Activated T-helper 1 cell treated with anti-CD3 and anti-CD28 coated beads, Interleukin-12 subunit alpha, Interleukin-12 subunit beta, Interleukin-2, Interleukin-4 antibody, amounts not matched to agents 30 ng/mL and 10 ng/mL and 1 ng/mL, durations not matched to agents 14 hours and 24 hours and 36 hours (primary cell): Measurements from ENCODE around the gene DLX1. TPM values are rescaled to one million over a fixed set of nuclear protein-coding genes. Genes with fewer than 3 reads are reported as not detected.

Source experiments
- DNase-seq: peaks from one replicate; pipeline ENCODE4 v3.0.0; 2021; ENCODE audit warnings: low spot score
- H3K27ac Mint-ChIP-seq: one replicate; pipeline ENCODE4 v1.8.0; 2021; ENCODE audit warnings: mild to moderate bottlenecking, mixed read lengths
- H3K27me3 Mint-ChIP-seq: one replicate; pipeline ENCODE4 v1.8.0; 2022; ENCODE audit warnings: mild to moderate bottlenecking, moderate library complexity, mixed read lengths; ENCODE audit not compliant: insufficient read depth
- H3K36me3 Mint-ChIP-seq: one replicate; pipeline ENCODE4 v1.8.0; 2021; ENCODE audit warnings: low read depth, mixed read lengths
- H3K4me1 Mint-ChIP-seq: one replicate; pipeline ENCODE4 v1.8.0; 2021; ENCODE audit warnings: low read depth, mixed read lengths
- H3K4me3 Mint-ChIP-seq: one replicate; pipeline ENCODE4 v1.8.0; 2021; ENCODE audit warnings: mild to moderate bottlenecking, moderate library complexity, mixed read lengths
- H3K9me3 Mint-ChIP-seq: one replicate; pipeline ENCODE4 v1.8.0; 2021; ENCODE audit warnings: mixed read lengths
- intact Hi-C: fragments of 100-400 bp; cut with micrococcal nuclease; formaldehyde crosslinking; loops from one replicate; pipeline ENCODE4 v1.15.1; 2024
- total RNA-seq: library from RNA; stranded (reverse); gene quantifications from 2 replicates; pipeline ENCODE4 v1.2.3, GENCODE V29; 2022

Gene DLX1
- total RNA-seq, 1 donor from 2014 or later: not detected

DNA sequence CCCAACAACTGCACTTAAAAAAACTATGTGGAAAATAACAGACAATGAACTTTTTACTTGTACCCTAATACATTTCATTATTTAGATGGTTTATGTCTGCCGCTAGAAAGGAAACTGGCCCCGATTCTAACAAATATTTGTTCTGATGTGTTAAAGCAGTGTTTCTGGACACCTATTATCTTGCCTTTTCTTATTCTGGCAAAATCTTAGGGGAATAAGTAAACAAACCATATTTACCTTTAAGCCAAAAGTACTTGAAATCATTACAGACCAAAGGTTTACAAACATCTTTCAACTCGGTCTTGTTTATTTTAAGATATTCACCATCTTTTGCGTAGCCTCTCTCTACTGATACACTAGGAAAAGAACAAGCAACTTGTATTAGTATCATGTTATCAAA is 11.8 kb upstream of the DLX1 start:
- no peaks in the 10 kb centered on the region for H3K4me1 Mint-ChIP-seq
- H3K27ac Mint-ChIP-seq: no peak overlapping the region
- DNase-seq: no peak
- H3K27me3 Mint-ChIP-seq: peaks cover 45% of the 10 kb centered on the region
- intact Hi-C loops: loop anchor here (5.0 to 10.0 kb wide), 2 partner anchors 34 to 249 kb away; no protein-coding TSS in a partner anchor
- H3K9me3 Mint-ChIP-seq: no peaks in the 10 kb centered on the region
- no peak overlapping the region for H3K4me3 Mint-ChIP-seq
- no peaks in the 10 kb centered on the region for H3K36me3 Mint-ChIP-seq

DNA sequence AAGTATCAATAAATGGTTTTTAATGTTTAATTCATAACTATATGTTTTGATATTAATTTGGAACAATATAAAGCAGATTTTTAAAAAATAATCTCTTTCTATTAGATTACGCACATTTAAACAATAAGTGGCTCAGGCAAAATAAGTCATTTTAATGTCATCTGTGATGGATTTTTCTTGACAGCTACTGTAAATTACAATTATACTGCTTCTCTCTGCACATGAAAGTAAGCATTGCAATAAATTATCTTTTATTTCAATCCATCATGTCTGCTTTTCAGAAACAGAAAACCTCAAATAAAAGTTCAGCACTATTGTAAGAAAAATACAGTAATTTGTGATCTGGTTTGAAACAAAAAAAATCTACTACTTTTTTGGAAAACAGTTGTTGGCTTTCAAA is 11.1 kb upstream of the DLX1 start:
- H3K4me1 Mint-ChIP-seq: no peaks in the 10 kb centered on the region
- H3K9me3 Mint-ChIP-seq: no peaks in the 10 kb centered on the region
- intact Hi-C loops: loop anchor here (5.0 to 10.0 kb wide), 2 partner anchors 33 to 249 kb away; no protein-coding TSS in a partner anchor
- H3K27me3 Mint-ChIP-seq: peaks cover 50% of the 10 kb centered on the region
- H3K36me3 Mint-ChIP-seq: no peaks in the 10 kb centered on the region
- no peak overlapping the region for H3K27ac Mint-ChIP-seq
- DNase-seq: no peak
- no peak overlapping the region for H3K4me3 Mint-ChIP-seq

DNA sequence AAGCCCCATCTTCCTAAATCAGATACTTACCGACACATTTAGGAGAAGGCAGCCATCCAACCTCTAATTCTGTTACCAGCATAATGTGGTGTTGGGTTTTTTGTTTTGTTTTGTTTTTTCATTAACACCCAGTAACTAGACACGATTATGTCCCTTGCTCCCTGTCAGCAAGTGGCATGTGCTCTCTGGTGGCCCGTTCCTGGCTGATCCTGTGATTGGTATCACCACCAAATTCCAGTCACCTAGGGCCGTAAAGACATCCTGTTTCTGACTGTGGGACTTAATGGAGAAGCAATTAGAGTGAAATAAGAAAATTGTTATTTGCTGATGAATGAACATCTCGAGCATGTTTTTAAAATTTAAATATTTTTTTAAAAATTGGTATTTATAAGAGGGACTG is 5.9 kb upstream of the DLX1 start:
- intact Hi-C loops: loop anchor here (10.0 kb wide), 1 partner anchor 255 kb away; no protein-coding TSS in a partner anchor
- Mint-ChIP-seq H3K4me1 (peaks cover 20% of the 10 kb centered on the region), H3K4me3 (no peak overlapping the region), H3K36me3 (no peaks in the 10 kb centered on the region), H3K27ac (no peak overlapping the region), H3K9me3 (no peaks in the 10 kb centered on the region), H3K27me3 (peaks cover 69% of the 10 kb centered on the region)
- DNase-seq: no peak

DNA sequence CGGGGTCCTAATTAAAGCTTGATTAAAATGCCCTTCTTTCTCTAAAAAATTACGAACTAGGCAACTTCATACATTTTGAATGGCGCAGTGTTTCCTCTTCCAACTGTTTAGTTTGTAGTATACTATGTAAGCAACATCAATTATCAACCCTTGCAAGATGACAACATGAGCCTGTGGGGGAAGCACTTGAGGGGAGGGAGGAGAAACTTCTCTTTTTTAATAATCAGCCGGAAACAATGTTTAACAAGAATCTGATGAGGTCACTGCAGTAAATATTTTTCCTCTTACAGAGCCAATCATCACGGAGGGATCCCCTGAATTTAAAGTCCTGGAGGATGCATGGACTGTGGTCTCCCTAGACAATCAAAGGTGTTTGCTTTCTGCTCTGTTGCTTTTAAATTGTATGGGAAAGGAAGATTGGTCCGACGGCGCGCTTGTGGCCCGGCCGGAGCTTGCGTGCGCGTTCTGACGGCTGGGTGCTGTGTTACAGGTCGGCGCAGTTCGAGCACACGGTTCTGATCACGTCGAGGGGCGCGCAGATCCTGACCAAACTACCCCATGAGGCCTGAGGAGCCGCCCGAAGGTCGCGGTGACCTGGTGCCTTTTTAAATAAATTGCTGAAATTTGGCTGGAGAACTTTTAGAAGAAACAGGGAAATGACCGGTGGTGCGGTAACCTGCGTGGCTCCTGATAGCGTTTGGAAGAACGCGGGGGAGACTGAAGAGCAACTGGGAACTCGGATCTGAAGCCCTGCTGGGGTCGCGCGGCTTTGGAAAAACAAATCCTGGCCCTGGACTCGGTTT is 5.3 kb upstream of the DLX1 start:
- H3K27me3 Mint-ChIP-seq: peaks cover 73% of the 10 kb centered on the region
- H3K36me3 Mint-ChIP-seq: no peaks in the 10 kb centered on the region
- no peak for DNase-seq
- peak overlapping the region; percentile 65 for H3K27ac Mint-ChIP-seq
- H3K9me3 Mint-ChIP-seq: no peaks in the 10 kb centered on the region
- H3K4me1 Mint-ChIP-seq: peaks cover 22% of the 10 kb centered on the region
- no peak overlapping the region for H3K4me3 Mint-ChIP-seq
- intact Hi-C loops: loop anchor here (5.0 to 10.0 kb wide), 2 partner anchors 255 to 1263 kb away; partner anchors contain the start of gene GAD1

DNA sequence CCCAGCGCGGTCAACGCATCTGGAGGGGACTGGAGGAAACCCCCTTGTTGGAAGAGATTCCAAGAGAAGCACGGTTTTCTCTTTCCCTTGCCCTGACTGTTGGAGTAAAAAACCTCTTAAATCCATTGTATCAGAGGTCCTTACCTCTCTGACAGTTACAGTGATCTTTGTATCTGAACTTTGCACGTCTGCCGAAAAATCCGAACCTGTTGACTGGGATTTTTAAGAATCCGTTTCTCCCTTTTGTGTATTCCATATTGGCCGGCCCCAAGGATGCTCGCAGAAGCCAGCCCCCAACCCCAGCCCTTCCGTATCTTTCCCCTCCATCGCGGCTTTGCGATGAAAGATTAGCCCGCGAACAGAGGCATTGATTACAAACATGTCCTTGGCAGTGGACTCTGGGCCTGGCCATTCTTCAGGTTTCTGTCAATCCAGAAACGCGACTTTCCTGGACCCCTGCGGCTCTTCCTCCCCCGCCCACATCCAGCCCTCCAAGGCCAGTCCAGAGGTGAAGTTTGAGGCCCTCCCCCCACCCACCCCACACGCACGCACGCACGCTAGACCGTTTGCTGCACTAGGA is 4.6 kb upstream of the DLX1 start:
- H3K4me3 Mint-ChIP-seq: no peak overlapping the region
- intact Hi-C loops: loop anchor here (5.0 kb wide), 1 partner anchor 1263 kb away; the partner anchor contains the start of gene GAD1
- H3K36me3 Mint-ChIP-seq: no peaks in the 10 kb centered on the region
- no peaks in the 10 kb centered on the region for H3K9me3 Mint-ChIP-seq
- peak overlapping the region; percentile 31 for H3K27ac Mint-ChIP-seq
- no peak for DNase-seq
- peaks cover 76% of the 10 kb centered on the region for H3K27me3 Mint-ChIP-seq
- peaks cover 28% of the 10 kb centered on the region for H3K4me1 Mint-ChIP-seq

DNA sequence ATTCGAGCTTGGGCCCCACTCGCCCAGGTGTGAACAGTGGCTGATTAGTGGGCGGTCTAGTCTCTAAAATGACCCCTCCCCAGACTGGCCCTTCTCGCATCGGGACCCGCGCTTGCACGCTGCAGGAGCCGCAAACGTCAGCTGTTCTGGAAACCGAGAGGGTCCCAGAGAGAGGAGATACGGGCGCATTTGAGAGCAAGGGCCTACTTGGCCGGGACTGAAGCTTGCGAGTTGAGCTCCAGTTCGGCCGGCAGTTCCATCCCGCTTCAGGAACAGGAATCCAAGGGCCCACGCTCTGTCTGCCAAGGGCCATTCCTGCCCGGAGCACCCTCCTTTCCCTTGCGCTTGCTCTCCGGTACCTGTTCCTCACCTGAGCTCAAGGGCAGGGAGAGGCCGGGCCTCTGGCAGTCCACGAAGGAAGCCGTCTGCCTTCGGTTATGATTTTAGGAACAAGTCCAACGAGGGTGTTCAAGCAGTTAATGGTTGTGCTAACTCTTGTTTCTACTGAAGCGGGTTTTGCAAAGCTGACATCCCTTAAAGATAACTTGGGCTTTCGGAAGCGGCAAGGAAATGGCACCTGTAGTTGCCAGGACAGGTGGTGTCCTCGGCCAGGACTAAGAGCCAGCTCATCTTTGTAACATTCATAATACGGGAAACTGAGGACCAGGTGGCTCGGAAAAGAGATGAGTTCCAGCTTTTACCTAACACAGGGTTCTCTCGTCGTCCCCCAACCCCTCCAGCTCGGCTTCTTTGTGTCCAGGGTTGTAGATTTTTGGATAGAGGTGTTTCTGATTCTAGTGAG is 3.9 kb upstream of the DLX1 start:
- Mint-ChIP-seq H3K27me3 (peaks cover 77% of the 10 kb centered on the region), H3K36me3 (no peaks in the 10 kb centered on the region), H3K4me3 (no peak overlapping the region), H3K9me3 (no peaks in the 10 kb centered on the region), H3K4me1 (peaks cover 29% of the 10 kb centered on the region), H3K27ac (peak overlapping the region; percentile 67)
- no peak for DNase-seq
- intact Hi-C loops: loop anchor here (2.0 to 5.0 kb wide), 2 partner anchors 1264 to 1363 kb away; partner anchors contain the start of gene GAD1

DNA sequence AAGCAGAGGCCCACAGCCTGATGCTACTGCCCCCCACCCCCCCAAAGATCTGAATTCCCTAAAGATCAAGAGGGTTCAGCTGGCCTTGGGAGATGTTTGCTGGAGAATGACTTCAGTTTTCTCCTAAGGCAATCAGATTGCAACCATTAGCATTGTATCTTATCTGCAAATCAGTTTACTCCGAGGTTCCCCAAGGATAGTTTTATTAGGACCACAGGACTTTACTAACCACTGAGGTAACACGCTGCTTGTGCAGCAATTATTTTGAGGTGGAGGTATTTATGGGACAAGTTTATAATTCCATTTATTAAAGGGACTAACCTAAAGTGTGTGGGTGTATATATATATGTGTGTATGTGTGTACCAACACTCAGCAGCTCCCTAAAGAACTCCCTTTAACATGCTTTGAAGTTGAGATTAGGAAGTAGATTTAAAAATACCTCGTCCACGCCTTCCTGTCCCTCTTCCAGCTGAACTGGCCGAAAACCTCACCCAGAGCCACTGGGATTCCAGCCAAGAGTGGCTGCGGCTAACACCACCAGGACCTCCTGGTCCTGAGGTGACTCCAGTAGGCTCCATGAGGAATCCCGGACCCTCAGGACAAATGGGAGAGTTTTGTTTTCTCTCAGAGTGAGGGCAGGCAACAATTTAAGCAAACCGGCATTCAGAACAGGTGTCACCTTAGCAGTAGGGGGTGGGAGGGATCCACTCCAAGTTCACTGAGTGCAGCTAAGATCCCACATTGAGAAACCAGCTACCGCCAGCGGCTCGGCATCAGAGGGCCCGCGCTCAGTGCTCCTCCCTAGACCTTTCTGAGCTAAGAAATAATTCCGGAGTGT is 3.0 kb upstream of the DLX1 start:
- Mint-ChIP-seq H3K27ac (peak overlapping the region; percentile 63), H3K4me1 (peaks cover 36% of the 10 kb centered on the region), H3K27me3 (peaks cover 85% of the 10 kb centered on the region), H3K36me3 (no peaks in the 10 kb centered on the region), H3K4me3 (no peak overlapping the region), H3K9me3 (no peaks in the 10 kb centered on the region)
- DNase-seq: no peak
- intact Hi-C loops: loop anchor here (2.0 to 5.0 kb wide), 2 partner anchors 1265 to 1364 kb away; partner anchors contain the start of gene GAD1

DNA sequence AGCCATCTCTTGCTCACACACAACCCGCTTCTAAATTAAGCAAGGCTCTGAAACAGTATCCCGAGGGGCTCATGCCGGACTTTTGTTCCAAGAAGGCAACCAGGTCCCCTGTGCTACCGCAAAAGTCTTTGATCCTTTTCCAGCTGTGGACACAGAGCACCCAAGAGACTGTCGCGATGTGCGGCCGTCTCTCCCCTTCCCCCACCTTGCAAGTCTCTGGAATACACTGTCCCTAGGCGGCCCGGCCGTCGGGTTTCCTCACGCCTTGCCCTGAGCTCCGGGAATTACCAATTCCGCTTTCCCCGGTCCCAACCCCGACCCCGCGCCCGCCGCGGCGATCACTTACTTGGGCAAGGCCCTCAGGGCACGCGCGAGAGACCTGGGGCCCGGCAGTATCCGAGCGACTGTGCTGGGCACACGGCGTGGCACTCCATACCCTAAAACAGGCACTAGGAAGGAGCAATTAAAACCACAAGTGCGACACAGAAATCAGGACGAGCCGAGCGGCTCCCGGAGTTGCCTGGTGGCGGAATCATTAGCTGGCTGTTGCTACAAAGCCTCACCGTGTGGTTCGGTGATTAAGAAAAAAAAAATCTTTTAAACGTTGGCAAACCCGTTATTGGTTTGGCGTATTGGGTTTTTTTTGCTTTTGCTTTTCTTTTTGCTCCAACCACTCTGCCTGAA is 2.2 kb upstream of the DLX1 start:
- H3K9me3 Mint-ChIP-seq: no peaks in the 10 kb centered on the region
- H3K27ac Mint-ChIP-seq: peak overlapping the region; percentile 75
- intact Hi-C loops: loop anchor here (2.0 to 5.0 kb wide), 2 partner anchors 1266 to 1364 kb away; partner anchors contain the start of gene GAD1

DNA sequence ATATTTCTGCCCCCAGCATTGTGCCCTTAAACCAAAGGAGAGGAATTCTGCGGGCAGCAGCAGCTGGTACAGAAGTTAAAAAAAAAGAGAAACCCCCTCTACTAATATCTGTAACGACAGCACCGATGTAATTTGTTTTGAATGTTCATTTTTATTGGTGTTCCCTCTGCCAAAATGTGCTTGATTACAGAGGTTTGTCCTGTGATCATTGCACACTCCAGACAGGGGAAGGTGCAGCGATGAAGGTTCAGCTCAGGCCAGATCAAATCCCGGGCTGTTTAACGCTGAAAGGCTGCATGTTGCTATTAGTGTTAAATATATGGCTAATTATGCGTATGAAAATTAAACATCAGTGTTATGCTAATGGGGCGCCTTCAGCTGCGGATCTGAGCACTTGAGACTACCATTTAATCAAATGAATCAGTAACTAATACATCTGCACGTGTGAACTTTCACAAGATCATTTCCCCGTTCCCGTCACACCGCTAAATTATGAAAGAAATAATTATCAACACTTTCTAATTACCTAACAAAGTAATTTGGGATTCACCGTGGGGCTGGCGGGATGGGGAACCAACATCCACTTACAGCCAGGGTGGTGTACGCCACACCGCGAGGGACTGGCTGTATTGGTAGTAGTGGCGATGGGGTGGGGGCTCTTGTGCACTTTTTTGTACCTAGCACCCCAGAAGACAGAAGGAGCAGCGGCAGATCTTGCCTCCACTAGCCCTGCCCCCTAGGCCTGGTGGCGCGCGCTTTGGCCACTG is 1.5 kb upstream of the DLX1 start:
- Mint-ChIP-seq H3K4me3 (peak overlapping the region; percentile 67), H3K36me3 (peaks cover 1% of the 10 kb centered on the region), H3K27ac (peak overlapping the region; percentile 75), H3K27me3 (peaks cover 90% of the 10 kb centered on the region), H3K9me3 (no peaks in the 10 kb centered on the region), H3K4me1 (peaks cover 50% of the 10 kb centered on the region)
- intact Hi-C loops: loop anchor here (1.0 to 5.0 kb wide), 3 partner anchors 18 to 1365 kb away; partner anchors contain the start of genes DLX2 and GAD1
- no peak for DNase-seq

More for the DNA sequence above, 2.2 kb upstream of the DLX1 start:
- DNase-seq: no peak
- Mint-ChIP-seq H3K36me3 (peaks cover 1% of the 10 kb centered on the region), H3K27me3 (peaks cover 89% of the 10 kb centered on the region), H3K4me1 (peaks cover 43% of the 10 kb centered on the region), H3K4me3 (peak overlapping the region; percentile 67)

DNA sequence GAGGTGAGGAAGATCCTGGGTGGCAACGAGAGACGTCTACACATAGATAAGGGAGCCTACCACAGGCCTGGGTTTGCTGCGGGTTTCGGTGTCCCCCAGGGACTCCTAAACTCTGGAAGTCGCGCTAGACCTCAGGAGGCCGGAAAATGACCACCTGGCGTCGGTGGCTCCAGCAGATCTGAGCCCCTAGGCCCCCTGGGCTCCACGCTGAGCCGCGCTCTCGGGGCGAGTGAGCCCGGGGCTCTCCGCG is 987 bp upstream of the DLX1 start:
- Mint-ChIP-seq H3K4me1 (peaks cover 50% of the 10 kb centered on the region), H3K9me3 (no peaks in the 10 kb centered on the region), H3K27ac (peak overlapping the region; percentile 75)

More for the DNA sequence above, 987 bp upstream of the DLX1 start:
- Mint-ChIP-seq H3K27me3 (peaks cover 88% of the 10 kb centered on the region), H3K36me3 (peaks cover 1% of the 10 kb centered on the region), H3K4me3 (peak overlapping the region; percentile 67)
- intact Hi-C loops: loop anchor here (1.0 to 5.0 kb wide), 2 partner anchors 18 to 1267 kb away; partner anchors contain the start of genes DLX2 and GAD1
- DNase-seq: no peak
